ENCODE results near the gene ABHD17A.
"Not testable (repeated sequence)": the region's sequence is repeated elsewhere in the genome, so short reads cannot be mapped to it uniquely, and the experiment has no call there.

ABHD17A gene

GRCh38 chr19:1910177-1910576 lies 24.9 kb upstream of the ABHD17A start:
- DNase-seq (ENCODE audit: low spot score) = no peak

GRCh38 chr19:1909761-1910080 lies 24.4 kb upstream of the ABHD17A start:
- DNase-seq (ENCODE audit: low spot score) = no peak

GRCh38 chr19:1908364-1908678 lies 23.0 kb upstream of the ABHD17A start:
- no peak for DNase-seq (ENCODE audit: low spot score)

- peak; percentile 54 for DNase-seq (ENCODE audit: low spot score)
Observed at GRCh38 chr19:1907563-1908363, 22.5 kb upstream of the ABHD17A start.

- no peak for DNase-seq (ENCODE audit: low spot score)
Observed at GRCh38 chr19:1906985-1907562, 21.8 kb upstream of the ABHD17A start.

- no peak for DNase-seq (ENCODE audit: low spot score)
Observed at GRCh38 chr19:1905863-1906375, 20.6 kb upstream of the ABHD17A start.

- DNase-seq (ENCODE audit: low spot score) = peak; percentile 99
Observed at GRCh38 chr19:1905110-1905862, 20.0 kb upstream of the ABHD17A start, which contains the start of the genes ADAT3 and SCAMP4. TSS of gene ADAT3 (plus strand) at chr19:1905399. CDS start at chr19:1912048, 6,649 bp downstream. TSS of gene SCAMP4 (plus strand) at chr19:1905399. CDS start at chr19:1915020, 9,621 bp downstream.

GRCh38 chr19:1904860-1905109 lies 19.5 kb upstream of the ABHD17A start:
- DNase-seq (ENCODE audit: low spot score) = no peak

- no peak for DNase-seq (ENCODE audit: low spot score)
Observed at GRCh38 chr19:1902923-1903322, 17.6 kb upstream of the ABHD17A start.

- DNase-seq (ENCODE audit: low spot score) = peak; percentile 61
Observed at GRCh38 chr19:1901940-1902404, 16.7 kb upstream of the ABHD17A start.

- DNase-seq (ENCODE audit: low spot score) = no peak
Observed at GRCh38 chr19:1896508-1896907, 11.2 kb upstream of the ABHD17A start.

GRCh38 chr19:1893791-1894190 lies 8.5 kb upstream of the ABHD17A start:
- no peak for DNase-seq (ENCODE audit: low spot score)

- no peak for DNase-seq (ENCODE audit: low spot score)
Observed at GRCh38 chr19:1889907-1890306, 4.6 kb upstream of the ABHD17A start.

GRCh38 chr19:1888385-1888784 lies 3.1 kb upstream of the ABHD17A start:
- no peak for DNase-seq (ENCODE audit: low spot score)

GRCh38 chr19:1886360-1886759 lies 1.1 kb upstream of the ABHD17A start:
- DNase-seq (ENCODE audit: low spot score) = not testable (repeated sequence)

- DNase-seq (ENCODE audit: low spot score) = no peak
Observed at GRCh38 chr19:1884719-1885334, 469 bp downstream of the ABHD17A start.

- DNase-seq (ENCODE audit: low spot score) = no peak
Observed at GRCh38 chr19:1884291-1884718, 991 bp downstream of the ABHD17A start.

- DNase-seq (ENCODE audit: low spot score) = no peak
Observed at GRCh38 chr19:1883784-1884183, 1.5 kb downstream of the ABHD17A start.

- no peak for DNase-seq (ENCODE audit: low spot score)
Observed at GRCh38 chr19:1882786-1883692, 2.3 kb downstream of the ABHD17A start.

GRCh38 chr19:1882089-1882785 lies 3.1 kb downstream of the ABHD17A start:
- DNase-seq (ENCODE audit: low spot score) = peak; percentile 65

All from Ammon's horn (tissue), 1 donor.